ENCODE measurements around the gene INPP5D.

Gene INPP5D

GRCh38 chr2:233221378-233222063 is 161.4 kb downstream of the INPP5D start:
- DNase-seq = no peak

GRCh38 chr2:233223059-233223894 is 163.1 kb downstream of the INPP5D start:
- no peak for DNase-seq

GRCh38 chr2:233225230-233226068 is 165.3 kb downstream of the INPP5D start:
- no peak for DNase-seq

GRCh38 chr2:233226511-233227031 is 166.4 kb downstream of the INPP5D start:
- no peak for DNase-seq

- DNase-seq = no peak
These were observed 167.3 kb downstream of the INPP5D start for GRCh38 chr2:233227346-233227978.

GRCh38 chr2:233228376-233228775 is 168.2 kb downstream of the INPP5D start:
- no peak for DNase-seq

GRCh38 chr2:233233618-233234230 is 173.6 kb downstream of the INPP5D start:
- no peak for DNase-seq

GRCh38 chr2:233234264-233234663 is 174.1 kb downstream of the INPP5D start:
- DNase-seq = no peak

GRCh38 chr2:233234996-233235395 is 174.9 kb downstream of the INPP5D start:
- no peak for DNase-seq

- no peak for DNase-seq
These were observed 175.8 kb downstream of the INPP5D start for GRCh38 chr2:233235977-233236376.

GRCh38 chr2:233236820-233237589 is 176.9 kb downstream of the INPP5D start:
- no peak for DNase-seq

GRCh38 chr2:233240897-233241296 is 180.8 kb downstream of the INPP5D start:
- DNase-seq = no peak

GRCh38 chr2:233241803-233242202 is 181.7 kb downstream of the INPP5D start:
- no peak for DNase-seq

GRCh38 chr2:233242231-233242927 is 182.2 kb downstream of the INPP5D start:
- no peak for DNase-seq

- DNase-seq = no peak
These were observed 183.2 kb downstream of the INPP5D start for GRCh38 chr2:233243348-233243747.

- no peak for DNase-seq
These were observed 184.7 kb downstream of the INPP5D start for GRCh38 chr2:233244818-233245217.

GRCh38 chr2:233245406-233245805 is 185.3 kb downstream of the INPP5D start:
- no peak for DNase-seq

GRCh38 chr2:233247116-233247515 is 187.0 kb downstream of the INPP5D start:
- DNase-seq = no peak

GRCh38 chr2:233247744-233248143 is 187.6 kb downstream of the INPP5D start:
- DNase-seq = no peak

- no peak for DNase-seq
These were observed 188.9 kb downstream of the INPP5D start for GRCh38 chr2:233248999-233249398.

GRCh38 chr2:233250568-233250967 is 190.4 kb downstream of the INPP5D start:
- DNase-seq = no peak
